HuH-7.5 (cell line): ENCODE measurements around the gene LHX5.

Source experiments
- DNase-seq: peaks from one replicate; pipeline ENCODE4 v3.0.0; 2011; ENCODE audit warnings: low spot score

The LHX5 gene

GRCh38 chr12:113439301-113439597, 32.4 kb downstream of the LHX5 start:
- DNase-seq = no peak

DNA sequence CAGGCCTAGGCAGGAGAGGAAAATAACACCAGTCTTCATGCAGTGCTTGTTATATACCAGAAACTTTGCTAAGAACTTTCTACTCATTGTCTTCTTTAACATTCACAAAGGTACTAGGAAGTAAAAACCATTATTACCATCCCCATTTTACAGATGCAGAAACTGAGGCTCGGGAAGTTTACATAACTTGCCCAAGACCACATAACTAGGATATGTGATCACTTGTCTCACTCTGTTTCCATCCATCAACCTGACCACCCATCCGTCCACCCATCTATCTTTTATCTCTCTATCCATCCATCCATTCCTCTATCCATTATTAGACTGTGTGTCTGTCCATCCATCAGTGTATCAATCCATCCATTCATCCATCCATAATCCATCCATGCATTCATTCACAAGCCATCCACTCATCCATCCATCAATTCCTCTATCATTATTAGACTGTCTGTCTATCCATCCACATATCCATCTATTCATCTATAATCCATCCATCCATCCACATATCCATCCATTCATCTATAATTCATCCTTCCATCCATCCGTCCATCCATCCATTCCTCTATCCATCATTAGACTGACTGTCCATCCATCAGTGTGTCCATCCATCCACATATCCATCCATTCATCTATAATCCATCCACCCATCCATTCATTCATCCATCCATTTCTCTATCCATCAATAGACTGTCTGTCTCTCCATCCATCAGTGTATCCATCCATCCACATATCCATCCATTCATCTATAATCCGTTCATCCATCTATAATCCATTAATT, 33.0 kb downstream of the LHX5 start:
- no peak for DNase-seq

DNA sequence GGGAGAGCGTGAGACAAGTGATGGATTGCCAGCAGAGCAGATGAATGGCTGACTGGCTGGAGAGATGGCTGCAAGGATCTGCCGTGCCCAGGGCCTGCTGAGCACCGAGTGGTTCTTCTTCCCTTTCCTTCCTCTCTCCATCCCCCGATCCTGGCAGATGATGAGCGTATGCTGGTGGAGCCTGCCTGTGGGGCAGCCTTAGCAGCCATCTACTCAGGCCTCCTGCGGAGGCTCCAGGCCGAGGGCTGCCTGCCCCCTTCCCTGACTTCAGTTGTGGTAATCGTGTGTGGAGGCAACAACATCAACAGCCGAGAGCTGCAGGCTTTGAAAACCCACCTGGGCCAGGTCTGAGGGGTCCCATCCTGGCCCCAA, 34.0 kb downstream of the LHX5 start:
- DNase-seq = no peak

- no peak for DNase-seq
These were observed 34.5 kb downstream of the LHX5 start for GRCh38 chr12:113436993-113437728.

DNA sequence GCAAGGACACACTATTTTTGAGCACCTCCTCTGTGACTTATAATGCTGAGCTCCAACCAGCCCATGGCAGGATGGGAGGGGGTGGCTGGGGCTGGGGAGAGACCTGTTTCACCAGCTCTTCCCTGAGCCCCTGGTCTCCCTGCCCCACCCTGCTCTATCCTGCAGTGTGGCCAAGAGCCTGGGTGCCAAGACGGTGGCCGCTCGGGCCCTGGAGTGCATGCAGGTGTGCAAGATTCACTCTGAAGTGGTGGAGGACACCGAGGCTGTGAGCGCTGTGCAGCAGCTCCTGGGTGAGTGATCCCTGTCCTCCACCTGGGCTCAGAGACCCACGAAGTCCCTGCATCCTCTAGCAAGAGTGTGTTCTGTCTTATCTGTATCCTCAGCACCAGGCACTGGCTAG, 35.1 kb downstream of the LHX5 start:
- DNase-seq = no peak

DNA sequence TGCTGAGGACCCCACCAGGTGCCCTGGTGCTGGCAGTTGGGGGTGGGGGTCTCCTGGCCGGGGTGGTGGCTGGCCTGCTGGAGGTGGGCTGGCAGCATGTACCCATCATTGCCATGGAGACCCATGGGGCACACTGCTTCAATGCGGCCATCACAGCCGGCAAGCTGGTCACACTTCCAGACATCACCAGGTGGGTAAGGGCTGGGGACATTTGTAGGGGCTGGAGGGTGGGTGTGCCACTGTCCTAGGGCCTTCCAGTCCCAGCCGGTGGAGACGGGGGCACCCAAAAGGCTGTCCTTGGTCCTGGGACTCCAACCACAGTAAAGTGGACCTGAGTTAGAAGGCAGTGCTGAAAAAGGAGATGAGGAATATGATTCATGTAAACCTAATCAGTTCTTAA, 36.3 kb downstream of the LHX5 start:
- no peak for DNase-seq

DNA sequence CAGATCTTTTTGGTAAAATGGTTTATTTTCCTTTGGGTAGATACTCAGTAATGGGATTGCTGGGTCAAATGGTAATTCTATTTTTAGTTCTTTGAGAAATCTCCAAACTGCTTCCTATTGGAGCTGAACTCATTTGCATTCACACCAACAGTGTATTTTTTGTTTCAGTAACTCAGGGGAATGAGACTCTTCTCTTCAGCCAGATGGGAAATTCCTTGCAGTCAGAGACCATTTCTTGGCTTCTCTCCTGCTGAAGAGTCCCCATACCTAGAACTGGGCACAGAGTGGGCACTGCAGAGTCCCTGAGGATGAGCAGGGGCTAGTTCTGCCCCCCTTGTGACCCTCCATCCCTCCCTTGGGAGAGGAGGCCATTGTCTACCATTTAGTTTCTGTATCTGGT, 38.7 kb downstream of the LHX5 start:
- DNase-seq = no peak

DNA sequence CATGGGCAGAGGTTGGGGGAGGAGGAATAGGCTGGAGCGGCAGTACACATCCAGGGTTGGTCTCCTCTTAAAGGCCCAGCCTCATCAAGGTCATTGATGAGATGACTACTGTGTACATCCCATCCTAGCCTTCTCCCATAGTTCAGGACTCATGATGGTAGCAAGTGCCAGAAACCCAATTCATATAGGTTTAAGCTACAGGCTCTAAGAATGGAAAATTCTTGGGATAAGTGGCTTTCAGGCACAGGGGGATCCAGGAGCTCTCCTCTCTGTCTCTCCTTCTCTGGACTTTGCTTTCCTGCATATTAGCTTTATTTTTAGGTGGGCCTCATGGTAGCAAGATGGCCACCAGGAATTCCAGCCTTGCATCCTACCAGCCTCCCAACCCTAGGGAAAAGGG, 43.2 kb downstream of the LHX5 start:
- DNase-seq = no peak

GRCh38 chr12:113427882-113428281, 43.8 kb downstream of the LHX5 start:
- DNase-seq = no peak

DNA sequence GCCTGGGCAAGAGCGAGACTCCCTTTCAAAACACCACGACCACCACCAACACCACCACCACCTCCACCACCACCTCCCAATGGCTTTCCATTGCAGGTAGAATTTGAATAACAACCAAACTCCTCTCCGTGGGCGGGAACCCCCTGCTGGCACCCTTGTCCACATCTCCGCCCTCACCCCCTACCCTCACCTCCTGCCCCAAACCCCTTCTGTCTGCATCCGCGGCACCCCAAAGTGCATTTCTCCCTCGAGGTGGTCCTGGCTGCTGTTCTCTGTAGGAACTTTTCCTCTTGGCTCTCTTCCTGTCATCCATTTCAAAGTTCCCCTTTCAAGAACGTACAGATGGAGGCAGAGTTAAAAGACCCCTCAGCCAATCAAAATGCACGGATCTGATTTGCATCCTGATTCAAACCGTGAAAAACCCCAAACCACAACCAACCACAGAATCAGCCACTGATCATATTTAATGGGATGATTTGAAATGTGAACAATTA, 45.7 kb downstream of the LHX5 start:
- no peak for DNase-seq

GRCh38 chr12:113424915-113425823, 46.5 kb downstream of the LHX5 start:
- peak; percentile 46 for DNase-seq

DNA sequence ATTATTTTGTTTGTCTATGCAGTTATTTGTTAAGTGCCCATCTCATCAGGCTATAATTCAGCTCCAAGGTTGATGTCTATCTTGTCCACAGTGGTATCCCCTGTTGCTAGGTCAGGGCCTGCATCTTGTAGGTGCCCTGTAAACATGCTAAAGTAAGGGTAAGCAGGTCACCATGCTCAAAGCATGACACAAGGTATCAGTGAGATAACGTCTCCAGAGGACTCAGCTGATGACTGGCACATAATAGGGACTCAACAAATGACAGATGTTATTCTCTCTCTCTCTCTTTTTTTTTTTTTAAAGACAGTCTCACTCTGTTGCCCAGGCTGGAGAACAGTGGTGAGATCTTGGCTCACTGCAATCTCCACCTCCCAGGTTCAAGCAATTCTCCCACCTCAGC, 47.2 kb downstream of the LHX5 start:
- DNase-seq = no peak

DNA sequence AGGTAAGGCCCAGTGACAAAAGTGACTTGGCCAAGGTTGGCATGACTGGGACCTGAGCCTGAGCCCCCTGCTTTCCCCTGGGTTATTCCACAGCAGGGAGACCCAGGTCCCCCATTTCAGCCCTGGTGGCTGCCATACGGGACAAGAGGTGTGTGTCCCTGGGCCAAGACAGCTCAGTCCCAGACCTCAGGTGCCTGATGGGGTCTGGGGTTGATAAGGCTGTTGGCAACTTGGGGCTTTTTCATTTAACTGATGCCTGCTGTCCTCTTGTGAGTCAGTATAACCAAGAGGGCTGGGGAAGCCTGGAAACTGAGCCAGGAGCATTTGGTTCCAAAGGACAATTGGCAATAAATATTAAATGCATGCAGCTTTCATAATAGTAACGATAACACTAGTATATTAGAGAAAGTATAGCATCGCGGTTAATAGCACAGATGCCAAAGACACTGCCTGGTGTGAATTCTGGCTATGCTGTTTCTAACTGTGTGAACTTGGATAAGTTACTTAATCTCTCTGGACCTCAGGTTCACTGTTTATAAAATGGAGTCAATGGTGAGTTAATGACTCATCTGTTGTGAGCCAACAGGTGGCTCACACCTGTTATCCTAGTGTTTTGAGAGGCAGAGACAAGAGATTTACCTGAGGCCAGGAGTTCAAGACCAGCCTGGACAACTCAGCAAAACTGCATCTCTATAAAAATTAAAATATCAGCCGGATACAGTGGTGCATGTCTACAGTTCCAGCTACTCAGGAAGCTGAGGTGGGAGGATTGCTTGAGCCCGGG, 48.6 kb downstream of the LHX5 start:
- DNase-seq = no peak

GRCh38 chr12:113422030-113422885, 49.4 kb downstream of the LHX5 start, which contains the start of gene SDSL:
SDSL (plus strand) TSS chr12:113422380; CDS start chr12:113427983, 5,603 bp downstream.
- DNase-seq = peak; percentile 51

DNA sequence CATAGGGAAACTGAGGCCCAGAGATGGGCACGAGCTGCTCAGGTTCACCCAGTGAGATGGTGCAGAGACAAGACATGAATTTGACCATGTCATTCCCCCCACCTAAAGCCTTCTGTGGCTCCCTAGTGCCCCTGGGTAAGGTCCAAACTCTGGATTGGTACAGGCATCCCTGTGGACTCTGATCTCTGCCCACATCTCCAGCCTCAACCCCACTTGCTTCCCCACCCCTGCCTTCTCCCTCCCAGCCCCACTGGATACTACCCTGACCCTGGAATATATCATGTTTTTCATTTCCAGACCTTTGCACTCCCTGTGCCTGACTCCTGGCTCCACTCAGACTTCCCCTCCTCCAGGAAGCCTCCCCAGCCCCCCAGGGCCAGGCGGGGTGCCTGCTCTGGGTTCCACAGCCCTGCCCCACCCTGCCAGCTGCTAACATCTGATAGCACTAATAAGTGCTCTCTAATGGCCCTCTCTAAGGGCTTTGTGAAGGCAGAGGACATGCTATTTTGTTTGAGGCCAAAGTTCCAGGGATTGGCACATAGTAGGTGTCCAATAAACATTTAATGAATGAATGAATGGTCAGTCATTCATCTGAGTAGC, 50.6 kb downstream of the LHX5 start:
- DNase-seq = no peak

DNA sequence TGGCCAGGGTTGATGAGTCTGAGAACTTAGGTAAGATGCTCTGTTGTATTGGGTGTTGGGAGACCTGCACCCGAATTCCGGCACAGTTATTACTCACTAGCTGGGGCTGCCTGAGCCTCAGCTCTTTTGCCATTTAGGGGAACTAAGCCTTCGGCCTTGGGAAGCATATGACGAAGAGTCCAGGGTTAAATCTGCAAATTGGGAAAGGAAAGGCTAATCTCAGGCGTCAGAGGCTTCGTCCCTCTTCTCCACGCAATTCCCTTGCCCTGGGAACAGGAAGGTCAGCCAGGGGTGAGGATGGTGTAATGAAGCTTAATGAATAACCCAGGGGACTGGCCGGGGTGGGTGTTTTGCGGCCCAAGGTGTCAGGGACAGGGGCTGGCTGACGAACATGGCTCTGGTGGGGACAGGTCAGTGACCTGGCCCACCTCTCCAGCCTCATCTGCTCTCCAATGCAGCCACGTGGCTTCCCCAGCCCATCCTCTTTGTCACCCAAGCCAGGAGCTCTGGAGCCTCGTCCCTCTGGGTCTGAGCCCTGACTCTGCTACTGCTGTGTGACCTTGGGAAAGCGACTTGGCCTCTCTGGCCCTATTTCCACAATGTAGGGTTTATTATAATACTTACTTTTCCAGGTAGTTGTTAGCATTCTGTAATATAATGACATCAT, 53.3 kb downstream of the LHX5 start:
- peak; percentile 78 for DNase-seq

GRCh38 chr12:113416091-113416754, 55.4 kb downstream of the LHX5 start:
- DNase-seq = no peak

GRCh38 chr12:113414519-113415038, 57.1 kb downstream of the LHX5 start:
- no peak for DNase-seq

DNA sequence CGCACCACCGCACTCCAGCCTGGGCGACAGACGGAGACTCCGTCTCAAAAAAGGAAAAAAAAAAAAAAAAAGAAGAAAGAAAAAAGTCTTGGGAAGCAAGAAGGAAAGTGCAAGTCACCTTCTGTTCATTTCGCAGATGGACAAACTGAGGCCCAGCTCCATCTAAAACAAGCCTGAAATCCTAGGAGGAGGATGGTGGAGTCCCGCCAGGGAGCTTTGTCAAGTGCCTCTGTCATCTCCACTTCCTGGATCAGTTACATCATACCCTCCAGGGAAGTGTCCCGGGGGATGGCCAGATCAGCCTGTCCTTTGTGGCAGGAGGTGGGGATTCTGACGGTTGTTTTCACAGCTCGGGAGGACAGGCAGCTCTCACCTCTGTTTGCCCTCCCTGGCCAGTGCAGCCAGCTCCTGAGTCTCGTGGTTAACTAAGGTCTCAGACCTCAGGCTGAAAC, 58.2 kb downstream of the LHX5 start:
- peak; percentile 55 for DNase-seq
